Psoas muscle (tissue), 8 donors: ENCODE measurements around the gene TUBB3. TPM values are rescaled to one million over a fixed set of nuclear protein-coding genes. Genes with fewer than 3 reads are reported as not detected.
"Not testable (repeated sequence)": the region's sequence is repeated elsewhere in the genome, so short reads cannot be mapped to it uniquely, and the experiment has no call there.

Experiments
- ATAC-seq, 4 donors: fragments of 200-7000 bp; cut with Tn5 transposase; one replicate each; pipeline ENCODE4 v1.9.1; 2020; ENCODE audit warnings: moderate library complexity in 3 of 4, mild to moderate bottlenecking in 2 of 4
- DNase-seq, 2 donors: peaks; one replicate each; pipeline ENCODE4 v3.0.0-alpha.2; 2020
- H3K27ac ChIP-seq: fragments of 200-600 bp; one replicate; pipeline ENCODE4 v1.8.0; 2022
- H3K27me3 ChIP-seq, 3 donors: fragments of 200-600 bp in 1 of 3; one replicate each; pipeline versions ENCODE4 v1.6.1 to v1.8.0; 2013 to 2022; ENCODE audit warnings: low read length in 2 of 3, mild to moderate bottlenecking in 2 of 3, moderate library complexity in 1 of 3; ENCODE audit not compliant: insufficient read depth in 3 of 3
- H3K36me3 ChIP-seq, 2 donors: fragments of 200-600 bp in 1 of 2; one replicate each; pipeline versions ENCODE4 v1.6.1 to v1.8.0; 2013 to 2022; ENCODE audit warnings: low read depth in 1 of 2, mild to moderate bottlenecking in 1 of 2, moderate library complexity in 1 of 2; ENCODE audit not compliant: insufficient read depth in 1 of 2
- H3K4me1 ChIP-seq: fragments of 200-600 bp; one replicate; pipeline ENCODE4 v1.8.0; 2022
- H3K4me3 ChIP-seq: fragments of 200-600 bp; one replicate; pipeline ENCODE4 v1.8.0; 2022; ENCODE audit warnings: mild to moderate bottlenecking
- H3K9me3 ChIP-seq: fragments of 200-600 bp; one replicate; pipeline ENCODE4 v1.8.0; 2022
- WGBS, 3 donors: extraction: QIAGEN DNeasy Blood & Tissue Kit; methylation state at CpG; one replicate each; pipeline versions ENCODE4 v1.1.6 to v1.1.7; 2013; 5-methylcytosine and 5-hydroxymethylcytosine counted together
- intact Hi-C, 2 donors: fragments of 100-400 bp; cut with DNase I; formaldehyde crosslinking; loops; one replicate each; pipeline versions ENCODE4 v1.11.0 to v1.14.2; 2022
- long read RNA-seq, 2 donors: library from polyadenylated mRNA; unstranded; transcript quantifications; one replicate each; pipeline ENCODE4 v2.0.0, GENCODE V29; 2021
- polyA plus RNA-seq, 3 donors: library from polyadenylated mRNA; stranded (reverse); fragments of 200-250 nt; gene quantifications; one replicate each; pipeline ENCODE4 v1.2.3, GENCODE V29; 2013
- total RNA-seq, 4 donors: library from RNA; stranded (reverse); fragmentation: NEBNext Ultra II Directional in 2 of 4; extraction: Animal tissue kit (Norgen Biotek cat#: 25700) in 2 of 4; gene quantifications; one replicate each; pipeline versions ENCODE4 v1.2.1 to v1.2.4, GENCODE V29; 2021 to 2023
- TF ChIP-seq, protein P1 (sequence below): fragments of 200-600 bp; IDR thresholded peaks from one replicate; pipeline ENCODE4 v1.8.0; 2022; ENCODE audit warnings: antibody characterized with exemption
- donor health status: healthy with polysubstance abuse.
- donor health status: DM: no; HTN: no; CAD: no; lungs with moderate emphysema.
- donor health status: Bipolar disorder and iron deficiency.
- donor health status: healthy.
- donor health status: DM: yes; HTN: yes; CAD: no.
- donor health status: DM: no; HTN: no; CAD: no.
- donor health status: DM: no; HTN: no; CAD: no.
- donor health status: DM: yes; HTN: yes; CAD: no.

Gene TUBB3
- total RNA-seq, result 1 to 10 TPM in 1 of 4 donors, under 1 TPM in 1, not detected in 2; 0.30 to 1.3 TPM
- polyA plus RNA-seq, result 1 to 10 TPM in 1 of 3 donors, under 1 TPM in 2; 0.17 to 2.4 (median 0.47) TPM
- long read RNA-seq, donor 1, result 0 reads
- long read RNA-seq, donor 2, result 0 reads

DNA sequence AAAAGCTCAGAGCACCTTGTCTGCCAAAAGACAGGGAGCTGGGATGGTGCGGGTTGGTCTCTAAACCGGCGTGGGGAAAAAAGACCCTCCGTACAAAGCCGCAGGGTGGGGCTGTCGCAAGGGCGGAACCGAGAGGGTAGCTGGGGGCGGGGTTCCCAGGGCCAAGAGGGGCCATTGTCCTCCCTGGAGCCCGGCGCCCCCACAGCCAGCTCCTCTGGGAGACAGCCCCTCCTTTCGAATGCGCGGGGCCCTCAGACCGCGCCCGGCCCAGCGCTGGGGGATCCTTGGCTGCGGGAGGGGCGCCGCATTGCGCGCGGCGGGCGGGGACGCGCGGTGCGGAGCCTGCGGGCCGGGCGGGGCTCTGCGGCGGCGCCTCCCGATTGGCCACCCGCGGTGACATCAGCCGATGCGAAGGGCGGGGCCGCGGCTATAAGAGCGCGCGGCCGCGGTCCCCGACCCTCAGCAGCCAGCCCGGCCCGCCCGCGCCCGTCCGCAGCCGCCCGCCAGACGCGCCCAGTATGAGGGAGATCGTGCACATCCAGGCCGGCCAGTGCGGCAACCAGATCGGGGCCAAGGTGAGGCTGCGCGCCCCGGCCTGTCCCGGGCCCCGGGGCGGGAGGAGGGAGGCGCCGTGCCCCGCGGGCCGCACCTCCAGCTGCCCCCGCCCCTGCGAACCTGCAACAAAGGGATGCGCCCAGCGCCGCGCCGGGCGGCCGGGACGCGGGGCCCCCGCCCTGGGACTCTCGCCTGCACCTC, at the start of gene TUBB3:
Gene TUBB3, plus strand, starts transcription at position 459 of the 756 bp plus-strand sequence. Its CDS starts 60 bp downstream, at position 519.
- ATAC-seq (peak; percentile 40 to 55 (median 48)), DNase-seq (peak in 1 of 2 donors; percentile 69)
- Histone ChIP-seq H3K4me3 (peak within 1 kb of the TSS; percentile 70), H3K9me3 (no peaks in the 10 kb centered on the region), H3K36me3 (no peaks in the 10 kb centered on the region), H3K27me3 (peaks cover 0 to 74% (median 45%) of the 10 kb centered on the region in 3 donors), H3K4me1 (peaks cover 14% of the 10 kb centered on the region), H3K27ac (peak within 1 kb of the TSS; percentile 67)
- TF ChIP-seq, protein P1, sequence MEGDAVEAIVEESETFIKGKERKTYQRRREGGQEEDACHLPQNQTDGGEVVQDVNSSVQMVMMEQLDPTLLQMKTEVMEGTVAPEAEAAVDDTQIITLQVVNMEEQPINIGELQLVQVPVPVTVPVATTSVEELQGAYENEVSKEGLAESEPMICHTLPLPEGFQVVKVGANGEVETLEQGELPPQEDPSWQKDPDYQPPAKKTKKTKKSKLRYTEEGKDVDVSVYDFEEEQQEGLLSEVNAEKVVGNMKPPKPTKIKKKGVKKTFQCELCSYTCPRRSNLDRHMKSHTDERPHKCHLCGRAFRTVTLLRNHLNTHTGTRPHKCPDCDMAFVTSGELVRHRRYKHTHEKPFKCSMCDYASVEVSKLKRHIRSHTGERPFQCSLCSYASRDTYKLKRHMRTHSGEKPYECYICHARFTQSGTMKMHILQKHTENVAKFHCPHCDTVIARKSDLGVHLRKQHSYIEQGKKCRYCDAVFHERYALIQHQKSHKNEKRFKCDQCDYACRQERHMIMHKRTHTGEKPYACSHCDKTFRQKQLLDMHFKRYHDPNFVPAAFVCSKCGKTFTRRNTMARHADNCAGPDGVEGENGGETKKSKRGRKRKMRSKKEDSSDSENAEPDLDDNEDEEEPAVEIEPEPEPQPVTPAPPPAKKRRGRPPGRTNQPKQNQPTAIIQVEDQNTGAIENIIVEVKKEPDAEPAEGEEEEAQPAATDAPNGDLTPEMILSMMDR, result no peak
- 0 to 1% (median 0%) methylated on average over 43 to 88 of the region's 88 CpGs for WGBS, 3 donors
- intact Hi-C loops, result no loop called here

DNA sequence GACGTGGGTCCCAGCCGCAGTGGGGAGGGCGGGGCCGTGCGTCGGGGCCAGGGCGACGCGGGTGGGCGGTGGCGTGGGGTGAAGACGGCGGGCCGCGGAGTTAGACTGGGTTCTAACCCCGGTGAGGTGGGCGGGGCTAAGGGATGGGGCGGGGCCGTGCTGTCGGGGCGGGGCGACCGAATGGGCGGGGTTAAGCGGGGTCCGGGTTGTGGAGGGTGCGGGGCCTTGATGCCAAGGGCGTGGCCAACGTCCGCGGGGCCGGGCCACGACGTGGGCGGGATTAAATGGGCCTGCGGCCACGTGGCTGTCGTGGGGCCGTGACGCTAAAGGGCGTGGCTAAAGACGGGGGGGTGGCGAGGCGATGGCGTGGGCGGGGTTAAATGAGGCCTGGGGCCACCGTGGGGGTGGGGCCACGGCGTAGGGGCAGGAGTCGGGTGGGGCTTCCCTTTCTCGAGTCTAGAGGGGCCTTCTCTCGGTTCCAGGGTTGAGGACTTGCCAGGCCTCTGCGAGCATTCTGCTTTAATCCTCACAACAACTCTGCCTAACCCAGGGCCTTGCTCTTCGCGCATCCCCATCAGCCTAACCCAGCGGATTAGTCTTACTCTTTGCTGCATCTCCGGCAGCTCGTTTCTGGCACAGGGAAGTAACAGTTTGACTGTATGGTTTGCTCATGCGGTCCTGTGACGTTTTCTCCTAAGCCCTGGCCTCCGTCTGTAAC, 49.0 kb upstream of the TUBB3 start:
- Histone ChIP-seq H3K4me3 (peak overlapping the region; percentile 77), H3K4me1 (peaks cover 9% of the 10 kb centered on the region), H3K9me3 (no peaks in the 10 kb centered on the region), H3K27ac (peak overlapping the region; percentile 96), H3K36me3 (peaks cover 0 to 30% of the 10 kb centered on the region in 2 donors), H3K27me3 (no peaks in the 10 kb centered on the region)
- ATAC-seq (peak; percentile 89 to 94 (median 94)), DNase-seq (peak; percentile 96 to 98)
- TF ChIP-seq, protein P1, result no peak
- intact Hi-C loops, result no loop called here
- WGBS, 3 donors, result 3 to 11% (median 3%) methylated on average over 24 to 61 of the region's 61 CpGs

DNA sequence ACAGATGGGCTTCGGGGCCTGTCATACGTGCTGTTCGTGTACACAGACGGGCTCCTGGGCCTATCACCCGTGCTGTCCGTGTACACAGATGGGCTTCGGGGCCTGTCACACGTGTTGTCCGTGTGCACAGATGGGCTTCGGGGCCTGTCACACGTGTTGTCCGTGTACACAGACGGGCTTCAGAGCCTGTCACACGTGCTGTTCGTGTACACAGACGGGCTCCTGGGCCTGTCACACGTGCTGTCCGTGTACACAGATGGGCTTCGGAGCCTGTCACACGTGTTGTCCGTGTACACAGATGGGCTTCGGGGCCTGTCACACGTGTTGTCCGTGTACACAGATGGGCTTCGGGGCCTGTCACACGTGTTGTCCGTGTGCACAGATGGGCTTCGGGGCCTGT, 44.0 kb upstream of the TUBB3 start:
- ATAC-seq, intact Hi-C loops: not testable (repeated sequence)
- peaks cover 0 to 70% of the 10 kb centered on the region in 2 donors for H3K36me3 ChIP-seq

DNA sequence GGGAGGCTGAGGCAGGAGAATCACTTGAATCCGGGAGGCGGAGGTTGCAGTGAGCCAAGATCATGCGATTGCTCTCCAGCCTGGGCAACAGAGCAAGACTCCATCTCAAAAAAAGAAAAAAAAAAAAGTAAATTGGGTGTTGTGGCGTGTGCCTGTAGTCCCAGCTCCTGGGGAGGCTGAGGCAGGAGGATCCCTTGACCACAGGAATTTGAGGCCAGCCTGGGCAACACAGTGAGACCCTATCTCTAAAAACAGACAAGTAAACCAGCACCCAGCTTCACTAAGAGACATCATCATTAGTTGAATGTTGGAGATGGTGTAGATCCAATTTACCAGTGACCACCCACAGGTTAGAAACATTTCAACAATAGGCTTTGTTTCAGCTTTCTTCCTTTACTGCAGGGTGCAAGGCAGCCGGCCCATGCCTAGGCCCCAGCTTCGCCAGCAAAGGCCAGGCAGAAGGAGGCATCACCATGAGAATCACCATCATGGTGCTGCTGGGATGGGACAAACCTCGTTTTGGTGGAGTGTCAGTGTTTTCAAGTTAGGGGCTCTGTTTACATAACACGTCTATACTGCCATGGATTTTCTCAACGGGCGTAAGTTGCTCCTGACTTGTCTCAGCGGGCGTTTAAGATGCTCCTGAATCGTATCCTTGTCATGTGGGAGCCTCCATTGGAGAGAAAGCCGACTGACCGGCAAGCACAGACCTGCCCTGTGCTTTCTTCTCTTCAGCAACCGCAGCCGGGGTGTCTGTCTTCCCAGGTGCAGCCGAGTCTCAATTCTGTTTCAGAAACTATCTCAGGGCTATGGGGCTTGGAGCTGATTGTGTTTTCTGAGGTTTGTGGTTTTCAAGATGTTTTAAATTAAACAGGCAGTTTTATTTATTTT, 42.4 kb upstream of the TUBB3 start:
- no peak for ATAC-seq
- TF ChIP-seq, protein P1, result no peak
- H3K27ac ChIP-seq, result no peak overlapping the region
- H3K36me3 ChIP-seq, result peaks cover 1 to 73% of the 10 kb centered on the region in 2 donors
- H3K4me1 ChIP-seq, result no peaks in the 10 kb centered on the region
- no peak for DNase-seq
- H3K4me3 ChIP-seq, result no peak overlapping the region
- WGBS, 3 donors, result 87 to 91% (median 88%) methylated on average over 18 of the region's 18 CpGs
- intact Hi-C loops, result no loop called here
- no peaks in the 10 kb centered on the region for H3K27me3 ChIP-seq
- H3K9me3 ChIP-seq, result no peaks in the 10 kb centered on the region

More for the DNA sequence above, 44.0 kb upstream of the TUBB3 start:
- H3K4me1 ChIP-seq, H3K27ac ChIP-seq, DNase-seq, H3K27me3 ChIP-seq, H3K4me3 ChIP-seq, H3K9me3 ChIP-seq: not testable (repeated sequence)
- 96 to 97% (median 96%) methylated on average over 27 to 28 of the region's 28 CpGs for WGBS, 3 donors
